ENCODE measurements around the gene MBD2. TPM values are rescaled to one million over a fixed set of nuclear protein-coding genes. Genes with fewer than 3 reads are reported as not detected.

The MBD2 gene
- total and polyA plus RNA-seq, 2 donors from 2014 or later, result 79.1 to 123 TPM

GRCh38 chr18:54240629-54241107 lies 16.2 kb upstream of the MBD2 start:
- TF ChIP-seq CTCF (IDR thresholded peaks at IDR 0.05; ENCODE audit: borderline replicate concordance, extremely low read depth, insufficient read depth), result no peak
- Histone ChIP-seq H3K27me3 (ENCODE audit: control insufficient read depth, insufficient read depth, low read length) (no peaks in the 10 kb centered on the region), H3K4me1 (ENCODE audit: control insufficient read depth in 2 of 3, insufficient read depth in 2 of 3, low read depth in 1 of 3, low read length in 3 of 3) (no peaks in the 10 kb centered on the region), H3K27ac (ENCODE audit: low read depth in 2 of 2, low read length in 2 of 2) (no peak overlapping the region), H3K36me3 (ENCODE audit: control insufficient read depth in 2 of 3, insufficient read depth in 3 of 3, low read length in 3 of 3) (no peaks in the 10 kb centered on the region), H3K4me3 (ENCODE audit: low read length in 3 of 3) (no peak overlapping the region), H3K9me3 (ENCODE audit: control insufficient read depth in 2 of 3, insufficient read depth in 1 of 3, low read length in 3 of 3) (no peaks in the 10 kb centered on the region), H3K9ac (ENCODE audit: low read length in 3 of 3) (no peak overlapping the region)
- FAIRE-seq, result no peak
- no peak for DNase-seq
- intact Hi-C loops (cut with DNase I), result no loop called here

- DNase-seq, result no peak
- H3K27me3 ChIP-seq (ENCODE audit: control insufficient read depth, insufficient read depth, low read length), result no peaks in the 10 kb centered on the region
- no peak for FAIRE-seq
- no peaks in the 10 kb centered on the region for H3K36me3 ChIP-seq (ENCODE audit: control insufficient read depth in 2 of 3, insufficient read depth in 3 of 3, low read length in 3 of 3)
- H3K4me1 ChIP-seq (ENCODE audit: control insufficient read depth in 2 of 3, insufficient read depth in 2 of 3, low read depth in 1 of 3, low read length in 3 of 3), result no peaks in the 10 kb centered on the region
- no peak for TF ChIP-seq CTCF (IDR thresholded peaks at IDR 0.05; ENCODE audit: borderline replicate concordance, extremely low read depth, insufficient read depth)
- H3K4me3 ChIP-seq (ENCODE audit: low read length in 3 of 3), result no peak overlapping the region
- no peak overlapping the region for H3K27ac ChIP-seq (ENCODE audit: low read depth in 2 of 2, low read length in 2 of 2)
- H3K9me3 ChIP-seq (ENCODE audit: control insufficient read depth in 2 of 3, insufficient read depth in 1 of 3, low read length in 3 of 3), result no peaks in the 10 kb centered on the region
- H3K9ac ChIP-seq (ENCODE audit: low read length in 3 of 3), result no peak overlapping the region
- intact Hi-C loops (cut with DNase I), result no loop called here
Measured at GRCh38 chr18:54239601-54240000, 15.1 kb upstream of the MBD2 start.

- no peak for TF ChIP-seq CTCF (IDR thresholded peaks at IDR 0.05; ENCODE audit: borderline replicate concordance, extremely low read depth, insufficient read depth)
- no peak overlapping the region for H3K27ac ChIP-seq (ENCODE audit: low read depth in 2 of 2, low read length in 2 of 2)
- no peaks in the 10 kb centered on the region for H3K36me3 ChIP-seq (ENCODE audit: control insufficient read depth in 2 of 3, insufficient read depth in 3 of 3, low read length in 3 of 3)
- H3K9me3 ChIP-seq (ENCODE audit: control insufficient read depth in 2 of 3, insufficient read depth in 1 of 3, low read length in 3 of 3), result no peaks in the 10 kb centered on the region
- intact Hi-C loops (cut with DNase I), result no loop called here
- FAIRE-seq, result no peak
- H3K27me3 ChIP-seq (ENCODE audit: control insufficient read depth, insufficient read depth, low read length), result no peaks in the 10 kb centered on the region
- no peak overlapping the region for H3K9ac ChIP-seq (ENCODE audit: low read length in 3 of 3)
- no peak overlapping the region for H3K4me3 ChIP-seq (ENCODE audit: low read length in 3 of 3)
- DNase-seq, result no peak
- no peaks in the 10 kb centered on the region for H3K4me1 ChIP-seq (ENCODE audit: control insufficient read depth in 2 of 3, insufficient read depth in 2 of 3, low read depth in 1 of 3, low read length in 3 of 3)
Measured at GRCh38 chr18:54239091-54239490, 14.6 kb upstream of the MBD2 start.
